Measurements from ENCODE around the gene ATF6. TPM values are rescaled to one million over a fixed set of nuclear protein-coding genes. Genes with fewer than 3 reads are reported as not detected.
A peak's percentile ranks its signal among the peaks of the same experiment; 100 is the strongest.

Gene ATF6
- polyA plus RNA-seq, 2 of the 4 experiments (the other 2 are of a cell fraction): 8.6 to 28.0 TPM

GRCh38 chr1:162003061-162003829 is 237.1 kb downstream of the ATF6 start:
- FAIRE-seq (no peak), ATAC-seq (no peak), DNase-seq (ENCODE audit: low read depth in 1 of 2, low spot score in 1 of 2) (no peak)
- H3K4me2 ChIP-seq: no peak overlapping the region
- TF ChIP-seq MAZ (IDR thresholded peaks at IDR 0.05; ENCODE audit: borderline replicate concordance, low read depth, low read length): no peak
- no peak for TF ChIP-seq RCOR1 (IDR thresholded peaks at IDR 0.05; ENCODE audit: low read depth, low read length)
- no peak for TF ChIP-seq EP300 (IDR thresholded peaks at IDR 0.05)
- TF ChIP-seq NR3C1 (IDR thresholded peaks at IDR 0.05): no peak
- no peak for TF ChIP-seq ZC3H11A (IDR thresholded peaks at IDR 0.05)
- WGBS (ENCODE audit: missing lambda C conversion rate): 75% methylated on average over 14 of the region's 15 CpGs
- H3K4me3 ChIP-seq: no peak overlapping the region
- H3K27ac ChIP-seq: no peak overlapping the region
- H3K9me3 ChIP-seq: no peaks in the 10 kb centered on the region
- 0 out of 3 replicates have a peak, but pooled peaks cover 3% of the 10 kb centered on the region for H3K4me1 ChIP-seq
- POLR2A ChIA-PET: no interaction called here
- CTCF ChIA-PET: interaction anchor here (1.4 to 1.7 kb wide), 2 partner anchors 25 to 34 kb away, joined by 4 read pairs; no protein-coding TSS in a partner anchor

GRCh38 chr1:162003830-162004215 is 237.7 kb downstream of the ATF6 start:
- no peak for DNase-seq (ENCODE audit: low read depth in 1 of 2, low spot score in 1 of 2)
- 43% methylated on average over 5 of the region's 5 CpGs for WGBS (ENCODE audit: missing lambda C conversion rate)
- ChIA-PET CTCF (interaction anchor here (1.2 to 1.7 kb wide), 3 partner anchors 22 to 33 kb away, joined by 3 to 4 read pairs (median 4); no protein-coding TSS in a partner anchor), POLR2A (no interaction called here)
- TF ChIP-seq SMC3 (IDR thresholded peaks at IDR 0.05): no peak
- no peak for TF ChIP-seq HEYL (CRISPR knock-in tag; IDR thresholded peaks at IDR 0.05)
- TF ChIP-seq ZSCAN20 (CRISPR knock-in tag; IDR thresholded peaks at IDR 0.05): no peak
- TF ChIP-seq CBX2 (IDR thresholded peaks at IDR 0.05; ENCODE audit: borderline replicate concordance, low read depth): no peak
- TF ChIP-seq CHD2 (IDR thresholded peaks at IDR 0.05; ENCODE audit: low read length, partially characterized antibody): no peak
- TF ChIP-seq SREBF2 (IDR thresholded peaks at IDR 0.05): no peak
- TF ChIP-seq HOXA7 (CRISPR knock-in tag; IDR thresholded peaks at IDR 0.05): no peak
- no peak for TF ChIP-seq NR3C1 (IDR thresholded peaks at IDR 0.05)
- no peak for TF ChIP-seq MAFK (IDR thresholded peaks at IDR 0.05; ENCODE audit: partially characterized antibody)
- TF ChIP-seq BHLHE40 (IDR thresholded peaks at IDR 0.05; ENCODE audit: low read depth, low read length): no peak
- TF ChIP-seq NPAS2 (CRISPR knock-in tag; IDR thresholded peaks at IDR 0.05; ENCODE audit: borderline replicate concordance): no peak
- no peak for TF ChIP-seq BCL3 (IDR thresholded peaks at IDR 0.05)
- TF ChIP-seq PBX3 (IDR thresholded peaks at IDR 0.05): no peak
- TF ChIP-seq TFCP2L1 (CRISPR knock-in tag; IDR thresholded peaks at IDR 0.05): no peak
- TF ChIP-seq USF2 (IDR thresholded peaks at IDR 0.05): no peak
- TF ChIP-seq MAZ (IDR thresholded peaks at IDR 0.05; ENCODE audit: borderline replicate concordance, low read depth, low read length): no peak
- no peak for TF ChIP-seq E2F6 (IDR thresholded peaks at IDR 0.05; ENCODE audit: borderline replicate concordance, low read depth)
- TF ChIP-seq FOSL2 (IDR thresholded peaks at IDR 0.05): no peak
- no peak for TF ChIP-seq FOSL2 (CRISPR knock-in tag; IDR thresholded peaks at IDR 0.05)
- 0 out of 3 replicates have a peak, but pooled peaks cover 3% of the 10 kb centered on the region for H3K4me1 ChIP-seq
- no peaks in the 10 kb centered on the region for H3K9me3 ChIP-seq
- ATAC-seq: peak in 1 of 2 experiments; percentile 36; a peak in 2 of 6 replicates
- no peak overlapping the region for H3K4me2 ChIP-seq
- FAIRE-seq: no peak
- H3K27ac ChIP-seq: no peak overlapping the region
- H3K4me3 ChIP-seq: no peak overlapping the region
